ENCODE data around the gene AMBRA1.

GRCh38 chr11:46475051-46475925 is 118.5 kb downstream of the AMBRA1 start:
- TF ChIP-seq CTCF (IDR thresholded peaks at IDR 0.05) (no peak), POLR2AphosphoS5 (IDR thresholded peaks at IDR 0.05) (no peak), POLR2A (IDR thresholded peaks at IDR 0.05) (no peak)

All from breast epithelium (tissue), 3 donors.